HL-60 (cell line): Measurements from ENCODE around the gene ZNF503.

Experiments
- CTCF ChIP-seq: IDR thresholded peaks from one replicate; pipeline ENCODE4 v1.5.1; 2011; ENCODE audit warnings: low read length, control low read depth, inconsistent platforms; ENCODE audit not compliant: insufficient read depth
- POLR2AphosphoS5 ChIP-seq: IDR thresholded peaks from 2 replicates; pipeline ENCODE4 v1.6.1; 2012; ENCODE audit warnings: low read depth

GRCh38 chr10:75424571-75424970 lies 23.0 kb upstream of the ZNF503 start:
- TF ChIP-seq CTCF (no peak), POLR2AphosphoS5 (no peak)
